ENCODE measurements around the gene RWDD4.

Gene RWDD4

DNA sequence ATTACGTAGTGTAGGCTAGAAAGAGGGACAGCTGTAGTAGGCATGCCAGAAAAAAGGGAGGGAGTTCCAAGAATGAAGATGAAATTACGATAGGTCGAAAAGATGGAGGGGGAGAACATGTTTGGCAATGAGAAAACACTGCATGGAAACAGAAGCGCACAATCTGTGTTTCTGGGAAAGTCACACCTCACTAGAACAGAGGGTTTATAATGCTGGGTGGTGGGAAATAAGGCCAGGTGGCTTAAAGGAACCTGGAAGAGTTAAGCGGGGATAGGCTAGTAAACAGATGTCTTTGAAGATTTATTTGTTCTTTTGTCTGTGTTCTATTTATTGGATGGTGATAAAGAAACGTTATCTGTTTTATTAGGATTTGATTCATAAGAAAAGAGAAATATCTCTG, 29.2 kb upstream of the RWDD4 start:
- TF ChIP-seq, protein P1, sequence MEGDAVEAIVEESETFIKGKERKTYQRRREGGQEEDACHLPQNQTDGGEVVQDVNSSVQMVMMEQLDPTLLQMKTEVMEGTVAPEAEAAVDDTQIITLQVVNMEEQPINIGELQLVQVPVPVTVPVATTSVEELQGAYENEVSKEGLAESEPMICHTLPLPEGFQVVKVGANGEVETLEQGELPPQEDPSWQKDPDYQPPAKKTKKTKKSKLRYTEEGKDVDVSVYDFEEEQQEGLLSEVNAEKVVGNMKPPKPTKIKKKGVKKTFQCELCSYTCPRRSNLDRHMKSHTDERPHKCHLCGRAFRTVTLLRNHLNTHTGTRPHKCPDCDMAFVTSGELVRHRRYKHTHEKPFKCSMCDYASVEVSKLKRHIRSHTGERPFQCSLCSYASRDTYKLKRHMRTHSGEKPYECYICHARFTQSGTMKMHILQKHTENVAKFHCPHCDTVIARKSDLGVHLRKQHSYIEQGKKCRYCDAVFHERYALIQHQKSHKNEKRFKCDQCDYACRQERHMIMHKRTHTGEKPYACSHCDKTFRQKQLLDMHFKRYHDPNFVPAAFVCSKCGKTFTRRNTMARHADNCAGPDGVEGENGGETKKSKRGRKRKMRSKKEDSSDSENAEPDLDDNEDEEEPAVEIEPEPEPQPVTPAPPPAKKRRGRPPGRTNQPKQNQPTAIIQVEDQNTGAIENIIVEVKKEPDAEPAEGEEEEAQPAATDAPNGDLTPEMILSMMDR (IDR thresholded peaks at IDR 0.05; ENCODE audit: control extremely low read depth, extremely low read depth, low read depth, missing control alignments), result no peak
- ChIA-PET POLR2A (no interaction called here), CTCF (no interaction called here)
- DNase-seq (ENCODE audit: extremely low spot score), result no peak

DNA sequence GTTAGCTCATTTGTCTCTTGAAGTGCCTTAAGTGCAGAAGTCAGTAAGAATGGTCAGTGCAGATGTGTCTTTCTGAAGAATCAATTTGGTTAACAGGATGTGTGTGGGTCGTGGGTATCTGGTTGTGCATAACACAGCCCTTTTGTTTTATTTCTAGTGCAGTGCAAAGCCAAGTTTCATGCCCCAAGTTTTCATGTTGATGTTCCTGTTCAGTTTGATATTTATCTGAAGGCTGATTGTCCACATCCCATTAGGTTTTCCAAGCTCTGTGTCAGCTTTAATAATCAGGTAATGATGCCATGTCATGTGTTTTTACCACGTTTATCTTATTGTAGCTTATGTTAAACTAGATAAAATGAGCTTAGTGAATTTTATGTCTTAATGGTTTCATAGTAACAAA, 27.5 kb upstream of the RWDD4 start:
- POLR2A ChIA-PET, result no interaction called here
- CTCF ChIA-PET, result interaction anchor here (0.9 to 5.9 kb wide), 4 partner anchors 12 to 51 kb away, joined by 3 to 34 read pairs (median 3); no protein-coding TSS in a partner anchor

DNA sequence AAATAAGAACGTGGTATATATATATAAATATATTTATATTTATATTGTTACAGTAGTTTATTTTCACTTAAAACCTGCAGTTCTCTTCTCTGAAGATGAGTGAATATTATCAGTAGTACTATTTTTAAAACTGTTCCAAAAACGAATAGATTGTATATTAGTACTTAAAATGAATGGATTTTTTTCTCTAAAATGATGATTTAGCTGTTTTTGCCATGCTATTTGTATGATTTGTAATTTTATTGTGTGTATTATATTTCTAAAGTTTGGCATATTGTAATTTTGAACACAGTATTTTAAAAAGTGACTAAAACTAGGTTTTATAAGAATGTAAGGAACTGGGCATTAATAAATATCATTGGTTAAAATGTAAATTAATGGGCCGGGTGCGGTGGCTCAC, 22.1 kb upstream of the RWDD4 start:
- POLR2A ChIA-PET, result no interaction called here
- TF ChIP-seq, protein P1 (IDR thresholded peaks at IDR 0.05; ENCODE audit: control extremely low read depth, extremely low read depth, low read depth, missing control alignments), result no peak
- CTCF ChIA-PET, result interaction anchor here (1.3 to 5.9 kb wide), 3 partner anchors 10 to 12 kb away, joined by 3 to 34 read pairs (median 8); no protein-coding TSS in a partner anchor
- DNase-seq (ENCODE audit: extremely low spot score), result no peak

More for the DNA sequence above, 27.5 kb upstream of the RWDD4 start:
- no peak for DNase-seq (ENCODE audit: extremely low spot score)
- TF ChIP-seq, protein P1 (IDR thresholded peaks at IDR 0.05; ENCODE audit: control extremely low read depth, extremely low read depth, low read depth, missing control alignments), result no peak

- ChIA-PET CTCF (no interaction called here), POLR2A (no interaction called here)
- TF ChIP-seq, protein P1 (IDR thresholded peaks at IDR 0.05; ENCODE audit: control extremely low read depth, extremely low read depth, low read depth, missing control alignments), result no peak
- no peak for DNase-seq (ENCODE audit: extremely low spot score)
Measured at GRCh38 chr4:183675625-183676024, 16.6 kb upstream of the RWDD4 start.

GRCh38 chr4:183674153-183674552, 15.2 kb upstream of the RWDD4 start:
- CTCF ChIA-PET, result interaction anchor here (1.5 to 5.7 kb wide), 2 partner anchors 10 to 19 kb away, joined by 3 to 34 read pairs; no protein-coding TSS in a partner anchor
- TF ChIP-seq, protein P1 (IDR thresholded peaks at IDR 0.05; ENCODE audit: control extremely low read depth, extremely low read depth, low read depth, missing control alignments), result no peak
- POLR2A ChIA-PET, result no interaction called here
- DNase-seq (ENCODE audit: extremely low spot score), result no peak

- TF ChIP-seq, protein P1 (IDR thresholded peaks at IDR 0.05; ENCODE audit: control extremely low read depth, extremely low read depth, low read depth, missing control alignments), result no peak
- CTCF ChIA-PET, result interaction anchor here (1.0 to 5.7 kb wide), 4 partner anchors 11 to 23 kb away, joined by 3 to 34 read pairs (median 5); partner anchors contain the start of gene TRAPPC11
- POLR2A ChIA-PET, result no interaction called here
- DNase-seq (ENCODE audit: extremely low spot score), result no peak
Measured at GRCh38 chr4:183670960-183671555, 12.1 kb upstream of the RWDD4 start.
